GM12878 (cell line): ENCODE measurements around the gene ACD. TPM values are rescaled to one million over a fixed set of nuclear protein-coding genes. Genes with fewer than 3 reads are reported as not detected.

ENCODE experiments used
- ATAC-seq: fragments of 200-7000 bp; cut with Tn5 transposase; 3 replicates; pipeline ENCODE4 v1.9.1; 2020; ENCODE audit warnings: mild to moderate bottlenecking, moderate library complexity
- BruUV-seq: library from RNA; stranded (reverse); fragments of 400-500 nt; replicated peaks from 2 replicates; lab custom pipeline; 2021; lab: Mats Ljungman, UMichigan
- CTCF ChIA-PET: fragments of 300-600 bp; sonication (Branson Sonifier 250); formaldehyde crosslinking; extraction: SDS; loops from one replicate; lab custom pipeline; 2021; ENCODE audit warnings: inconsistent platforms; lab: Yijun Ruan, JAX
- POLR2A ChIA-PET: fragments of 350-600 bp; formaldehyde crosslinking; extraction: SDS; loops from one replicate; lab custom pipeline; 2021; ENCODE audit warnings: inconsistent platforms; lab: Charles Lee
- RAD21 ChIA-PET: fragments of 300-600 bp; sonication (Branson Sonifier 250); formaldehyde crosslinking; loops from one replicate; lab custom pipeline; 2023; ENCODE audit warnings: antibody characterized with exemption; ENCODE audit not compliant: unreplicated experiment; lab: Charles Lee
- SMC1A ChIA-PET: fragments of 300-600 bp; sonication (Branson Sonifier 250); formaldehyde crosslinking; loops from one replicate; lab custom pipeline; 2023; ENCODE audit not compliant: unreplicated experiment, uncharacterized antibody; lab: Charles Lee
- DNase-seq: peaks from one replicate; pipeline ENCODE4 v3.0.0-alpha.2; 2011; ENCODE audit warnings: low read depth, low spot score
- FAIRE-seq: peaks from 3 replicates; lab custom pipeline; 2011; peaks lifted over from hg19 to GRCh38; lab: Jason Lieb, UNC
- H2AFZ ChIP-seq: 2 replicates; pipeline ENCODE4 v1.6.0; 2011; ENCODE audit warnings: low read depth, low read length, control low read depth; ENCODE audit not compliant: control insufficient read depth
- H3K27ac ChIP-seq: 2 replicates; pipeline ENCODE4 v1.5.1; 2011; ENCODE audit warnings: control low read depth; ENCODE audit not compliant: control insufficient read depth, insufficient read depth
- H3K27me3 ChIP-seq, 2 experiments: replicated peaks in 1 of 2; 2 replicates each; pipeline versions ENCODE4 v1.6.0 to v1.6.1; 2011; ENCODE audit warnings: low read length in 1 of 2; ENCODE audit not compliant: control insufficient read depth in 2 of 2, insufficient read depth in 2 of 2
- H3K36me3 ChIP-seq, 2 experiments: 2 replicates each; pipeline ENCODE4 v1.5.1; 2011; ENCODE audit warnings: low read length in 1 of 2; ENCODE audit not compliant: control insufficient read depth in 2 of 2, insufficient read depth in 2 of 2
- H3K4me1 ChIP-seq: 2 replicates; pipeline ENCODE4 v1.6.1; 2011; ENCODE audit warnings: mild to moderate bottlenecking, low read length, moderate library complexity, mixed read lengths; ENCODE audit not compliant: control insufficient read depth, insufficient read depth
- H3K4me2 ChIP-seq: 2 replicates; pipeline ENCODE4 v1.6.0; 2011; ENCODE audit warnings: control low read depth; ENCODE audit not compliant: control insufficient read depth, insufficient read depth
- H3K4me3 ChIP-seq: fragments of 200-600 bp; sonication (generic); 2 replicates; pipeline ENCODE4 v1.5.1; 2016
- H3K79me2 ChIP-seq: 2 replicates; pipeline ENCODE4 v1.6.0; 2011; ENCODE audit warnings: low read length; ENCODE audit not compliant: control insufficient read depth, insufficient read depth
- H3K9ac ChIP-seq: 2 replicates; pipeline ENCODE4 v1.8.0; 2011; ENCODE audit warnings: low read length, control low read depth, mixed read lengths; ENCODE audit not compliant: control insufficient read depth, insufficient read depth
- H3K9me3 ChIP-seq: replicated peaks from 3 replicates; pipeline ENCODE4 v1.5.1; 2011; ENCODE audit warnings: mild to moderate bottlenecking, low read length; ENCODE audit not compliant: control insufficient read depth, insufficient read depth
- H4K20me1 ChIP-seq: 2 replicates; pipeline ENCODE4 v1.6.0; 2011; ENCODE audit not compliant: control insufficient read depth, insufficient read depth
- CHD1 ChIP-seq: IDR thresholded peaks from 2 replicates; pipeline ENCODE4 v1.6.1; 2012; ENCODE audit warnings: low read depth, low read length, improper control_type of control experiment
- DPF2 ChIP-seq: fragments of 450-650 bp; IDR thresholded peaks from 2 replicates; pipeline ENCODE4 v1.6.1; 2017; ENCODE audit warnings: mild to moderate bottlenecking
- EP300 ChIP-seq, 2 experiments: fragments of 150-350 bp in 1 of 2; IDR thresholded peaks; 2 replicates each; pipeline ENCODE4 v1.6.1; 2011 to 2012; ENCODE audit warnings: low read depth in 2 of 2, low read length in 2 of 2, borderline replicate concordance in 1 of 2, improper control_type of control experiment in 1 of 2, inconsistent platforms in 1 of 2; ENCODE audit not compliant: control insufficient read depth in 1 of 2
- NR2C1 ChIP-seq: fragments of 450-650 bp; IDR thresholded peaks from 2 replicates; pipeline ENCODE4 v1.6.1; 2017; ENCODE audit warnings: antibody characterized with exemption, mild to moderate bottlenecking, moderate library complexity
- POLR2A ChIP-seq: IDR thresholded peaks from 2 replicates; pipeline ENCODE4 v1.6.1; 2011; ENCODE audit warnings: low read depth, mild to moderate bottlenecking, low read length
- SMC3 ChIP-seq: IDR thresholded peaks from 2 replicates; pipeline ENCODE4 v1.6.1; 2011; ENCODE audit warnings: low read length, improper control_type of control experiment, borderline replicate concordance
- SPI1 ChIP-seq: IDR thresholded peaks from 2 replicates; pipeline ENCODE4 v1.6.1; 2011; ENCODE audit warnings: low read depth, mild to moderate bottlenecking, low read length, moderate library complexity, borderline replicate concordance; ENCODE audit not compliant: insufficient read depth
- ZNF24 ChIP-seq: fragments of 450-650 bp; IDR thresholded peaks from 2 replicates; pipeline ENCODE4 v1.6.1; 2017; ENCODE audit warnings: antibody characterized with exemption, mild to moderate bottlenecking
- WGBS: methylation state at CpG from one replicate; pipeline ENCODE4 v1.1.6; 2016; ENCODE audit warnings: low lambda C conversion rate; ENCODE audit not compliant: insufficient replicate concordance, insufficient coverage; ENCODE audit errors: missing lambda C conversion rate; 5-methylcytosine and 5-hydroxymethylcytosine counted together
- in situ Hi-C: fragments of 300-500 bp; cut with MboI; formaldehyde crosslinking; loops from 9 replicates; pipeline ENCODE4 v1.14.3; 2018; ENCODE audit warnings: mixed read lengths
- intact Hi-C: fragments of 100-400 bp; cut with micrococcal nuclease; formaldehyde crosslinking; loops from one replicate; pipeline ENCODE4 v1.14.2; 2022; ENCODE audit not compliant: unreplicated experiment
- polyA plus RNA-seq, 11 experiments: library from polyadenylated mRNA; depleted of rRNA in 4 of 11; unstranded in 6 of 11; stranded (reverse) in 5 of 11; fragments of >200 nt; fragmentation: Nextera tagmentation in 4 of 11; fragmentation: Illumina TruSeq in 1 of 11; extraction: Ambion mirVana in 4 of 11; extraction: Trizol in 1 of 11; gene quantifications; 1 replicate in 1 of 11; 2 replicates in 10 of 11; pipeline versions ENCODE4 v1.2.1 to v1.2.3, GENCODE V29; 2011 to 2016; ENCODE audit warnings: inconsistent platforms in 2 of 11, missing spikeins in 2 of 11, low read depth in 1 of 11
- total RNA-seq, 4 experiments: library from RNA; depleted of rRNA in 3 of 4; stranded (reverse); fragments of >200 nt in 3 of 4; fragmentation: Illumina TruSeq in 1 of 4; extraction: Trizol in 1 of 4; gene quantifications; 2 replicates each; pipeline versions ENCODE4 v1.2.1 to v1.2.3, GENCODE V29; 2013 to 2021
- TF ChIP-seq, protein P1 (sequence below): fragments of 450-650 bp; IDR thresholded peaks from 2 replicates; pipeline ENCODE4 v1.6.1; 2017; ENCODE audit warnings: low read depth, mild to moderate bottlenecking, moderate library complexity

Gene ACD
- total and polyA plus RNA-seq, 10 of the 15 experiments (the other 5 are each of a cell fraction or from before 2014, with no cell fraction given) = 2.9 to 46.7 (median 23.9) TPM

GRCh38 chr16:67654403-67654911, 5.6 kb downstream of the ACD start:
- Histone ChIP-seq H3K27me3 (no peaks in the 10 kb centered on the region), H3K27ac (no peak overlapping the region), H3K4me3 (no peak overlapping the region), H3K9me3 (no peaks in the 10 kb centered on the region), H3K9ac (no peak overlapping the region), H3K79me2 (peaks cover 6% of the 10 kb centered on the region), H2AFZ (no peak overlapping the region), H3K4me1 (peaks cover 10% of the 10 kb centered on the region), H3K4me2 (no peak overlapping the region), H3K36me3 (peaks cover 12 to 18% of the 10 kb centered on the region in 2 experiments), H4K20me1 (no peaks in the 10 kb centered on the region)
- TF ChIP-seq NR2C1 (no peak), POLR2A (0 out of 2 replicates have a peak, but pooled peaks have one; percentile 27)
- ChIA-PET RAD21 (no interaction called here), POLR2A (no interaction called here), CTCF (no interaction called here), SMC1A (no interaction called here)
- DNase-seq = no peak
- BruUV-seq = no TSS peak
- in situ Hi-C loops (no loop called here), intact Hi-C loops (no loop called here)
- no peak for ATAC-seq
- 95% methylated on average over 30 of the region's 30 CpGs for WGBS
- no peak for FAIRE-seq

DNA sequence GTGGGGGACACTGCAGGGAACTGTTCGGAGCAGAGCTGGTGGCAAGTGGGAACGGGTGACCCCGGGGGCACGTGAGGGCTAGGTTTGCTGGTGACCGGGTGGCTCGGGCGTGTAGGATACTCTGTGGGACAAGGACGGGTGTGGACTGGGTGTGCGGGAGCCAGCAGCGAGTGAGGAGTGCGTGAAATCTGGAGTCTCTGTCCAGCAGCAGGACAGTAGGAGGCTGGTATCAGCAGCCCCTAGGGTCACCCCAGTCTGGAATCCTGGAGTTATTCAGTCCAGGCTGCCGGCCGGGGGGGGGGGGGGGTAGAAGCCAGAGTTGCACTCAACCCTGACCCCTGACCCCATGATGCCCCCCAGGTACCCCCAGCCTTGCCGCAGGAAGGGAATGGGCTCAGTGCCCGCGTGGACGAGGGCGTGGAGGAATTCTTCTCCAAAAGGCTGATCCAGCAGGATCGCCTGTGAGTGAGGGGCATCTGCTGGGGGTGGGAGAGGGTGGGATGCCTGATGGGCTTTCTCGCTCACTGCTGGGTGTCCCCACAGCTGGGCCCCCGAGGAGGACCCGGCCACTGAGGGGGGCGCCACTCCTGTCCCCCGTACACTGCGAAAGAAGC, 6.2 kb downstream of the ACD start:
- peaks cover 4% of the 10 kb centered on the region for H3K4me1 ChIP-seq
- BruUV-seq = no TSS peak
- H3K79me2 ChIP-seq = peaks cover under 1% of the 10 kb centered on the region
- in situ Hi-C loops = no loop called here
- DNase-seq = no peak
- POLR2A ChIA-PET = no interaction called here
- no peak overlapping the region for H2AFZ ChIP-seq
- TF ChIP-seq, protein P1, sequence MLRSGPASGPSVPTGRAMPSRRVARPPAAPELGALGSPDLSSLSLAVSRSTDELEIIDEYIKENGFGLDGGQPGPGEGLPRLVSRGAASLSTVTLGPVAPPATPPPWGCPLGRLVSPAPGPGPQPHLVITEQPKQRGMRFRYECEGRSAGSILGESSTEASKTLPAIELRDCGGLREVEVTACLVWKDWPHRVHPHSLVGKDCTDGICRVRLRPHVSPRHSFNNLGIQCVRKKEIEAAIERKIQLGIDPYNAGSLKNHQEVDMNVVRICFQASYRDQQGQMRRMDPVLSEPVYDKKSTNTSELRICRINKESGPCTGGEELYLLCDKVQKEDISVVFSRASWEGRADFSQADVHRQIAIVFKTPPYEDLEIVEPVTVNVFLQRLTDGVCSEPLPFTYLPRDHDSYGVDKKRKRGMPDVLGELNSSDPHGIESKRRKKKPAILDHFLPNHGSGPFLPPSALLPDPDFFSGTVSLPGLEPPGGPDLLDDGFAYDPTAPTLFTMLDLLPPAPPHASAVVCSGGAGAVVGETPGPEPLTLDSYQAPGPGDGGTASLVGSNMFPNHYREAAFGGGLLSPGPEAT = no peak
- TF ChIP-seq SPI1 (no peak), POLR2A (peak; percentile 27; the same call in 1 of the 2 replicates), ZNF24 (no peak), CHD1 (no peak), SMC3 (no peak), DPF2 (no peak), EP300 (IDR thresholded peaks at IDR 0.05; ENCODE audit: borderline replicate concordance in 1 of 2, control insufficient read depth in 1 of 2, low read depth in 2 of 2, low read length in 2 of 2) (no peak)
- SMC1A ChIA-PET = no interaction called here
- WGBS = 93% methylated on average over 19 of the region's 25 CpGs
- intact Hi-C loops = no loop called here
- H3K27me3 ChIP-seq = no peaks in the 10 kb centered on the region
- no peak for ATAC-seq
- RAD21 ChIA-PET = no interaction called here
- peaks cover 12 to 15% of the 10 kb centered on the region in 2 experiments for H3K36me3 ChIP-seq
- H3K4me2 ChIP-seq = no peak overlapping the region
- CTCF ChIA-PET = no interaction called here
- no peak overlapping the region for H3K27ac ChIP-seq
- FAIRE-seq = no peak
- H3K9me3 ChIP-seq = no peaks in the 10 kb centered on the region
- H3K9ac ChIP-seq = no peak overlapping the region
- H4K20me1 ChIP-seq = no peaks in the 10 kb centered on the region
- no peak overlapping the region for H3K4me3 ChIP-seq
